Stomach (tissue), 9 donors: ENCODE data around the gene ADRA2A. TPM values are rescaled to one million over a fixed set of nuclear protein-coding genes. Genes with fewer than 3 reads are reported as not detected.

ENCODE experiments used
- DNase-seq, 2 donors: peaks; one replicate each; pipeline versions ENCODE4 v3.0.0 to v3.0.0-alpha.2; 2013 to 2019
- H3K27ac ChIP-seq, 5 donors: fragments of 200-600 bp in 4 of 5; sonication (generic) in 4 of 5; one replicate each; pipeline ENCODE4 v1.5.1; 2013 to 2019; ENCODE audit warnings: mild to moderate bottlenecking in 1 of 5, moderate library complexity in 1 of 5
- H3K27me3 ChIP-seq, 3 donors: fragments of 200-600 bp; sonication (generic); one replicate each; pipeline ENCODE4 v1.5.1; 2017 to 2019; ENCODE audit warnings: mixed run types in 1 of 3
- H3K36me3 ChIP-seq, 4 donors: fragments of 200-600 bp; sonication (generic); 1 replicate in 3 of 4; 2 replicates in 1 of 4; pipeline ENCODE4 v1.5.1; 2016 to 2019
- H3K4me1 ChIP-seq, 4 donors: fragments of 200-600 bp; sonication (generic); one replicate each; pipeline ENCODE4 v1.5.1; 2016 to 2019
- H3K4me3 ChIP-seq, 4 donors: fragments of 200-600 bp; sonication (generic) in 3 of 4; one replicate each; pipeline ENCODE4 v1.5.1; 2016 to 2019; ENCODE audit warnings: mild to moderate bottlenecking in 1 of 4
- H3K9me3 ChIP-seq, 4 donors: fragments of 200-600 bp; sonication (generic); one replicate each; pipeline ENCODE4 v1.5.1; 2016 to 2019
- EP300 ChIP-seq: sonication (generic); formaldehyde crosslinking; IDR thresholded peaks from one replicate; pipeline ENCODE4 v1.6.1; 2017; ENCODE audit warnings: antibody characterized with exemption
- POLR2A ChIP-seq, 4 donors: fragments of 450-650 bp; IDR thresholded peaks; one replicate each; pipeline ENCODE4 v1.6.1; 2016; ENCODE audit warnings: antibody characterized with exemption in 4 of 4, control low read depth in 2 of 4, mild to moderate bottlenecking in 1 of 4, moderate library complexity in 1 of 4
- POLR2AphosphoS5 ChIP-seq, 3 donors: sonication (generic); formaldehyde crosslinking; IDR thresholded peaks; one replicate each; pipeline ENCODE4 v1.6.1; 2016; ENCODE audit warnings: antibody characterized with exemption in 3 of 3
- WGBS, 5 donors: extraction: QIAGEN DNeasy Blood & Tissue Kit in 3 of 5; methylation state at CpG; one replicate each; pipeline versions ENCODE4 v1.1.5 to v1.1.7; 2013 to 2018; 5-methylcytosine and 5-hydroxymethylcytosine counted together
- intact Hi-C: fragments of 100-400 bp; cut with DNase I; formaldehyde crosslinking; loops from one replicate; pipeline ENCODE4 v1.15.1; 2023; ENCODE audit warnings: low total_unique reads
- polyA plus RNA-seq, 3 donors: library from polyadenylated mRNA; stranded (reverse); fragments of 200-250 nt; gene quantifications; one replicate each; pipeline ENCODE4 v1.2.3, GENCODE V29; 2013
- small RNA-seq, 4 donors: library from RNA; depleted of rRNA; stranded (forward); fragments of <200 nt; gene quantifications; one replicate each; pipeline ENCODE3, GENCODE V24; 2016
- total RNA-seq, 5 donors: library from RNA; depleted of rRNA; stranded (reverse); fragments of >200 nt; gene quantifications; one replicate each; pipeline versions ENCODE4 v1.1.0 to v1.2.3, GENCODE V29; 2014 to 2016
- TF ChIP-seq, protein P1 (sequence below), 7 experiments: fragments of 450-650 bp in 4 of 7; fragments of 200-600 bp in 3 of 7; sonication (generic) in 3 of 7; IDR thresholded peaks; one replicate each; pipeline ENCODE4 v1.5.1; 2016 to 2019; ENCODE audit warnings: antibody characterized with exemption in 7 of 7, control low read depth in 2 of 7, mild to moderate bottlenecking in 1 of 7
- donor health status: healthy with polysubstance abuse.
- donor health status: Bipolar disorder and iron deficiency.
- donor health status: healthy.

Gene ADRA2A
- total and polyA plus RNA-seq, 8 donors = 0.25 to 4.9 (median 0.65) TPM; not detected in 1

DNA sequence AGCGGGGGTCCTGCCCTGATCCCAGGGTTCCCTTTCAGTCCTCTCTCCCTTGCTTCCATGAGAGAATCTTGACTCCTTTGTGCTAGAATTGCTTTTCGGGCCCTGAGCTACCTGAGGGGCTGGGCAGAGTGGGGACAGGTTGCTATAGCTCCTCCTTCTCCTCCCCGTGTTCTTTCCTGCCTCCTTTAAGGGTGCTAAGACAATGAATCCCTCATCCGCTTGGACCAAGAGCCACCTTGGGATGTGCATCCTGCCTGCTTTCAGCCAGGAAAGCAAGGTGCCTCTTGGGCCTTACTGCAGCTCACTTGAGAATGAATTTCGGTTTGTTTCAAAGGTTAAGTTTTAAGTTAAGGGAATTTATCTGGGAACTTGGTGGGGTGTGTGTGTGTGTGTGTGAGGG is 53.6 kb downstream of the ADRA2A start:
- TF ChIP-seq EP300 (no peak), POLR2AphosphoS5 (IDR thresholded peaks at IDR 0.05) (no peak), POLR2A (IDR thresholded peaks at IDR 0.05) (no peak)
- TF ChIP-seq, protein P1, sequence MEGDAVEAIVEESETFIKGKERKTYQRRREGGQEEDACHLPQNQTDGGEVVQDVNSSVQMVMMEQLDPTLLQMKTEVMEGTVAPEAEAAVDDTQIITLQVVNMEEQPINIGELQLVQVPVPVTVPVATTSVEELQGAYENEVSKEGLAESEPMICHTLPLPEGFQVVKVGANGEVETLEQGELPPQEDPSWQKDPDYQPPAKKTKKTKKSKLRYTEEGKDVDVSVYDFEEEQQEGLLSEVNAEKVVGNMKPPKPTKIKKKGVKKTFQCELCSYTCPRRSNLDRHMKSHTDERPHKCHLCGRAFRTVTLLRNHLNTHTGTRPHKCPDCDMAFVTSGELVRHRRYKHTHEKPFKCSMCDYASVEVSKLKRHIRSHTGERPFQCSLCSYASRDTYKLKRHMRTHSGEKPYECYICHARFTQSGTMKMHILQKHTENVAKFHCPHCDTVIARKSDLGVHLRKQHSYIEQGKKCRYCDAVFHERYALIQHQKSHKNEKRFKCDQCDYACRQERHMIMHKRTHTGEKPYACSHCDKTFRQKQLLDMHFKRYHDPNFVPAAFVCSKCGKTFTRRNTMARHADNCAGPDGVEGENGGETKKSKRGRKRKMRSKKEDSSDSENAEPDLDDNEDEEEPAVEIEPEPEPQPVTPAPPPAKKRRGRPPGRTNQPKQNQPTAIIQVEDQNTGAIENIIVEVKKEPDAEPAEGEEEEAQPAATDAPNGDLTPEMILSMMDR (IDR thresholded peaks at IDR 0.05) = no peak
- no peaks in the 10 kb centered on the region for H3K36me3 ChIP-seq
- no peaks in the 10 kb centered on the region for H3K27me3 ChIP-seq
- no peak for DNase-seq
- H3K4me1 ChIP-seq = peaks cover 4 to 25% (median 14%) of the 10 kb centered on the region in 4 donors
- H3K27ac ChIP-seq = peak overlapping the region in 3 of 5 donors; percentile 18 to 49 (median 23)
- 59 to 67% (median 64%) methylated on average over 5 of the region's 5 CpGs for whole genome bisulfite sequencing, 5 donors
- H3K9me3 ChIP-seq = no peaks in the 10 kb centered on the region
- intact Hi-C loops = no loop called here
- H3K4me3 ChIP-seq = no peak overlapping the region

Small RNA genes lying within 50 kb of the gene (small RNA-seq; reads per million reads assigned to genes)
- gene AL355863.1 = 0 reads per million in 4 donors

Other genes with a start within 250 kb of the ADRA2A start
- 100 to 1,000 TPM in 3 of 5 donors, 10 to 100 TPM in 2; 39.3 to 605 (median 130) TPM for gene PDCD4, start 205.1 kb upstream of the ADRA2A start, total RNA-seq
- 100 to 1,000 TPM; 111 to 122 (median 115) TPM for gene PDCD4, start 205.1 kb upstream of the ADRA2A start, polyA plus RNA-seq
- gene BBIP1, start 157.8 kb upstream of the ADRA2A start, total RNA-seq = 100 to 1,000 TPM in 1 of 5 donors, 10 to 100 TPM in 3, under 1 TPM in 1; 0.58 to 125 (median 32.7) TPM
- 10 to 100 TPM; 21.7 to 27.0 (median 21.8) TPM for gene BBIP1, start 157.8 kb upstream of the ADRA2A start, polyA plus RNA-seq
- gene SHOC2, start 157.4 kb upstream of the ADRA2A start, total RNA-seq = 100 to 1,000 TPM in 1 of 5 donors, 10 to 100 TPM in 4; 24.9 to 550 (median 68.3) TPM
- 10 to 100 TPM; 13.2 to 27.2 (median 18.2) TPM for gene SHOC2, start 157.4 kb upstream of the ADRA2A start, polyA plus RNA-seq